ENCODE results near the gene LYPD4.
A peak's percentile ranks its signal among the peaks of the same experiment; 100 is the strongest.

The LYPD4 gene

GRCh38 chr19:41796362-41796761, 48.1 kb downstream of the LYPD4 start, which contains the start of gene CEACAM3:
Gene CEACAM3 (plus strand): TSS chr19:41796587. CDS start chr19:41796678, 91 bp downstream.
- Histone ChIP-seq H3K27ac (ENCODE audit: low read depth, low read length) (no peak within 1 kb of the TSS), H3K79me2 (ENCODE audit: insufficient read depth, low read length) (no peaks in the 10 kb centered on the region), H3K9me3 (ENCODE audit: insufficient read depth, low read length) (no peaks in the 10 kb centered on the region), H4K20me1 (ENCODE audit: low read depth, low read length) (no peaks in the 10 kb centered on the region), H3K36me3 (ENCODE audit: low read length) (no peaks in the 10 kb centered on the region), H3K4me2 (ENCODE audit: low read depth, low read length, poor library complexity, severe bottlenecking) (no peak within 1 kb of the TSS), H3K9me2 (replicated peaks; ENCODE audit: insufficient read depth, low read length) (no peaks in the 10 kb centered on the region), H3F3A (ENCODE audit: insufficient read depth) (no peaks in the 10 kb centered on the region), H3K27me3 (ENCODE audit: low read length) (no peaks in the 10 kb centered on the region), H3K9ac (ENCODE audit: low read length) (no peak within 1 kb of the TSS), H3K4me3 (ENCODE audit: insufficient read depth, low read length, poor library complexity, severe bottlenecking) (no peak within 1 kb of the TSS), H2AFZ (ENCODE audit: low read depth, low read length, severe bottlenecking) (no peak within 1 kb of the TSS)
- TF ChIP-seq, protein P1, sequence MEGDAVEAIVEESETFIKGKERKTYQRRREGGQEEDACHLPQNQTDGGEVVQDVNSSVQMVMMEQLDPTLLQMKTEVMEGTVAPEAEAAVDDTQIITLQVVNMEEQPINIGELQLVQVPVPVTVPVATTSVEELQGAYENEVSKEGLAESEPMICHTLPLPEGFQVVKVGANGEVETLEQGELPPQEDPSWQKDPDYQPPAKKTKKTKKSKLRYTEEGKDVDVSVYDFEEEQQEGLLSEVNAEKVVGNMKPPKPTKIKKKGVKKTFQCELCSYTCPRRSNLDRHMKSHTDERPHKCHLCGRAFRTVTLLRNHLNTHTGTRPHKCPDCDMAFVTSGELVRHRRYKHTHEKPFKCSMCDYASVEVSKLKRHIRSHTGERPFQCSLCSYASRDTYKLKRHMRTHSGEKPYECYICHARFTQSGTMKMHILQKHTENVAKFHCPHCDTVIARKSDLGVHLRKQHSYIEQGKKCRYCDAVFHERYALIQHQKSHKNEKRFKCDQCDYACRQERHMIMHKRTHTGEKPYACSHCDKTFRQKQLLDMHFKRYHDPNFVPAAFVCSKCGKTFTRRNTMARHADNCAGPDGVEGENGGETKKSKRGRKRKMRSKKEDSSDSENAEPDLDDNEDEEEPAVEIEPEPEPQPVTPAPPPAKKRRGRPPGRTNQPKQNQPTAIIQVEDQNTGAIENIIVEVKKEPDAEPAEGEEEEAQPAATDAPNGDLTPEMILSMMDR (IDR thresholded peaks at IDR 0.05; ENCODE audit: insufficient read depth, low read length, poor library complexity, severe bottlenecking) = no peak
- no peak for TF ChIP-seq EZH2phosphoT487 (conservative IDR thresholded peaks at IDR 0.05; ENCODE audit: low read length)

DNA sequence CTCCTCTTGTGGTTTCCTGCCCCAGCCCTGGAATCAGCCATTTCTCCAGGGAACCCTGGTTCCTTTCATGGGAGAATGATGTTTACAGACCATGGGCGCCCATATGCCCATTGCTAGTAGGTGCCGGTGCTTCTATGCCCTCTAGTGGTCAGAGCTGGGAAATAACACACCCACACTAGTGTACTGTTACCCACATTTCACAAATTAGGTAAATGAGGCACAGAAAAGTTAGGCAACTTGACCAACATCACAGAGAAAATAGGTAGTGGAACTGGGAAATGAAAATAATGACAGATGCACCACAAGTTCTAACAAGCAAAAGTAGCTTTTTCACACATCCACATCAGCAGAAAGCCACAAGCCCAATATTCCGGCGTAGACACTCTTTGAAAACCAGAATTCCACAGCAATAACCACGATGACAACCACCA, 49.4 kb downstream of the LYPD4 start:
- H3K79me2 ChIP-seq (ENCODE audit: insufficient read depth, low read length) = no peaks in the 10 kb centered on the region
- no peak overlapping the region for H3K9ac ChIP-seq (ENCODE audit: low read length)
- no peak overlapping the region for H3K27ac ChIP-seq (ENCODE audit: low read depth, low read length)
- no peaks in the 10 kb centered on the region for H3F3A ChIP-seq (ENCODE audit: insufficient read depth)
- H4K20me1 ChIP-seq (ENCODE audit: low read depth, low read length) = no peaks in the 10 kb centered on the region
- H3K4me2 ChIP-seq (ENCODE audit: low read depth, low read length, poor library complexity, severe bottlenecking) = no peak overlapping the region
- no peaks in the 10 kb centered on the region for H3K9me3 ChIP-seq (ENCODE audit: insufficient read depth, low read length)
- TF ChIP-seq, protein P1 (IDR thresholded peaks at IDR 0.05; ENCODE audit: insufficient read depth, low read length, poor library complexity, severe bottlenecking) = peak; percentile 70
- no peak for TF ChIP-seq EZH2phosphoT487 (conservative IDR thresholded peaks at IDR 0.05; ENCODE audit: low read length)
- H3K9me2 ChIP-seq (replicated peaks; ENCODE audit: insufficient read depth, low read length) = no peaks in the 10 kb centered on the region
- H3K36me3 ChIP-seq (ENCODE audit: low read length) = no peaks in the 10 kb centered on the region
- no peak overlapping the region for H3K4me3 ChIP-seq (ENCODE audit: insufficient read depth, low read length, poor library complexity, severe bottlenecking)
- no peak overlapping the region for H2AFZ ChIP-seq (ENCODE audit: low read depth, low read length, severe bottlenecking)
- no peaks in the 10 kb centered on the region for H3K27me3 ChIP-seq (ENCODE audit: low read length)

DNA sequence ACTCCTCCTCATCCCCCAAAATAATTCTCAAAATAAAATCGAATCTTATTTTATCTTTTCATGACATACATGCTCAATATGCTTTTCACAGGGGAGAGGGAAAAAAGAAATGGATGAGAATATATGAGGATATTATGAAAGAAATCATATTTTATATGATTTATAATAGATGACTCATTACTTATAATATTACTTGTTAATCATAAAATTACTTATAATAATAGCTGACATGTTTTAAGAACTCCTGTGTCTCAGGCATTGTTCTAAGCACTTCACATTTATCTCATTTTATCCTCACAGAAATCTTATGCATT, 51.1 kb downstream of the LYPD4 start:
- no peak overlapping the region for H3K4me2 ChIP-seq (ENCODE audit: low read depth, low read length, poor library complexity, severe bottlenecking)

More for the DNA sequence above, 51.1 kb downstream of the LYPD4 start:
- H4K20me1 ChIP-seq (ENCODE audit: low read depth, low read length) = no peaks in the 10 kb centered on the region
- no peaks in the 10 kb centered on the region for H3K79me2 ChIP-seq (ENCODE audit: insufficient read depth, low read length)
- TF ChIP-seq EZH2phosphoT487 (conservative IDR thresholded peaks at IDR 0.05; ENCODE audit: low read length) = no peak
- TF ChIP-seq, protein P1 (IDR thresholded peaks at IDR 0.05; ENCODE audit: insufficient read depth, low read length, poor library complexity, severe bottlenecking) = no peak
- no peak overlapping the region for H3K4me3 ChIP-seq (ENCODE audit: insufficient read depth, low read length, poor library complexity, severe bottlenecking)
- H3K9ac ChIP-seq (ENCODE audit: low read length) = no peak overlapping the region
- H3K9me3 ChIP-seq (ENCODE audit: insufficient read depth, low read length) = no peaks in the 10 kb centered on the region
- no peaks in the 10 kb centered on the region for H3K27me3 ChIP-seq (ENCODE audit: low read length)
- H3K9me2 ChIP-seq (replicated peaks; ENCODE audit: insufficient read depth, low read length) = no peaks in the 10 kb centered on the region
- H3K27ac ChIP-seq (ENCODE audit: low read depth, low read length) = no peak overlapping the region
- no peaks in the 10 kb centered on the region for H3K36me3 ChIP-seq (ENCODE audit: low read length)
- no peak overlapping the region for H2AFZ ChIP-seq (ENCODE audit: low read depth, low read length, severe bottlenecking)
- no peaks in the 10 kb centered on the region for H3F3A ChIP-seq (ENCODE audit: insufficient read depth)

Data from SU-DHL-6 (cell line).